ENCODE data around the gene SPINK2. TPM values are rescaled to one million over a fixed set of nuclear protein-coding genes. Genes with fewer than 3 reads are reported as not detected.

SPINK2 gene
- total and polyA plus RNA-seq, 2 donors (not counting 3 experiments of a cell fraction or from before 2014, with no cell fraction given): 0.71 TPM; not detected in 1

DNA sequence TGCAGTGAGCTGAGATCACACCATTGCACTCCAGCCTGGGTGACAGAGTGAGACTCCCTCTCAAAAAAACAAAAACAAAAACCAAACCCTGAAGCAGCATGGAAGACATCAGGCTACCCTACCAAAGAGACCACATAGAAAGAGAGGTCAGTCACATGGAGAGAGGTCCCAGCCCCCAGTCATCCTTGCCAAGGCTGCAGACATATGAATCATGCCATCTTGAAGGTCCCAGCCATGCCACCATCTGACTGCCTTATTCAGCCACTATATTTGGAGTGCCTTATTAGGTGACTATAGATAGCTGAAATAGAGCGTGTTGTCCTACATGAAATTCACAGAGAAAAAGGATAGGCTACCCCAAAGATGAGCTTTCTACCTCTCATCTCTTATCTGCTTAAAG is 48.2 kb downstream of the SPINK2 start:
- Histone ChIP-seq H3K36me3 (ENCODE audit: control insufficient read depth in 2 of 2, extremely low read depth in 1 of 2, insufficient read depth in 2 of 2, low read length in 2 of 2) (no peaks in the 10 kb centered on the region), H3K4me3 (replicated peaks in 1 of 3; ENCODE audit: insufficient read depth in 1 of 3, low read depth in 1 of 3, low read length in 3 of 3) (no peak overlapping the region), H2AFZ (ENCODE audit: low read depth, low read length) (no peak overlapping the region), H3K79me2 (ENCODE audit: control insufficient read depth, insufficient read depth, low read length) (no peaks in the 10 kb centered on the region), H3K9me1 (replicated peaks; ENCODE audit: control insufficient read depth, extremely low read depth, insufficient read depth, low read length) (no peaks in the 10 kb centered on the region), H3K9ac (replicated peaks; ENCODE audit: extremely low read depth, insufficient read depth, low read length) (no peak overlapping the region), H3K4me2 (ENCODE audit: insufficient read depth, low read length) (no peak overlapping the region), H3K27ac (ENCODE audit: insufficient read depth, low read depth, low read length) (no peak overlapping the region), H3K4me1 (ENCODE audit: control insufficient read depth, extremely low read depth, insufficient read depth, low read length) (no peaks in the 10 kb centered on the region), H3K9me3 (replicated peaks; ENCODE audit: control insufficient read depth, insufficient read depth, low read length) (no peaks in the 10 kb centered on the region), H3K27me3 (ENCODE audit: control insufficient read depth in 2 of 2, insufficient read depth in 2 of 2, low read length in 2 of 2) (peaks cover 0 to 2% of the 10 kb centered on the region in 2 experiments), H4K20me1 (replicated peaks; ENCODE audit: control insufficient read depth, extremely low read depth, insufficient read depth, low read length) (no peaks in the 10 kb centered on the region)
- intact Hi-C loops (cut with micrococcal nuclease): no loop called here
- FAIRE-seq: no peak
- TF ChIP-seq FOS (IDR thresholded peaks at IDR 0.05; ENCODE audit: borderline replicate concordance, insufficient read depth, low read length) (no peak), POLR2AphosphoS5 (IDR thresholded peaks at IDR 0.05; ENCODE audit: insufficient read depth, low read depth, low read length) (no peak), MYC (IDR thresholded peaks at IDR 0.05; ENCODE audit: low read depth, low read length) (no peak), JUN (IDR thresholded peaks at IDR 0.05; ENCODE audit: borderline replicate concordance, insufficient read depth, insufficient read length, low read depth) (no peak), EZH2 (IDR thresholded peaks at IDR 0.05; ENCODE audit: borderline replicate concordance, low read depth, low read length, severe bottlenecking) (no peak), GATA2 (IDR thresholded peaks at IDR 0.05; ENCODE audit: insufficient read depth, insufficient read length, low read depth, low read length) (no peak), POLR2A (IDR thresholded peaks at IDR 0.05; ENCODE audit: low read depth, low read length) (no peak)
- TF ChIP-seq, protein P1, sequence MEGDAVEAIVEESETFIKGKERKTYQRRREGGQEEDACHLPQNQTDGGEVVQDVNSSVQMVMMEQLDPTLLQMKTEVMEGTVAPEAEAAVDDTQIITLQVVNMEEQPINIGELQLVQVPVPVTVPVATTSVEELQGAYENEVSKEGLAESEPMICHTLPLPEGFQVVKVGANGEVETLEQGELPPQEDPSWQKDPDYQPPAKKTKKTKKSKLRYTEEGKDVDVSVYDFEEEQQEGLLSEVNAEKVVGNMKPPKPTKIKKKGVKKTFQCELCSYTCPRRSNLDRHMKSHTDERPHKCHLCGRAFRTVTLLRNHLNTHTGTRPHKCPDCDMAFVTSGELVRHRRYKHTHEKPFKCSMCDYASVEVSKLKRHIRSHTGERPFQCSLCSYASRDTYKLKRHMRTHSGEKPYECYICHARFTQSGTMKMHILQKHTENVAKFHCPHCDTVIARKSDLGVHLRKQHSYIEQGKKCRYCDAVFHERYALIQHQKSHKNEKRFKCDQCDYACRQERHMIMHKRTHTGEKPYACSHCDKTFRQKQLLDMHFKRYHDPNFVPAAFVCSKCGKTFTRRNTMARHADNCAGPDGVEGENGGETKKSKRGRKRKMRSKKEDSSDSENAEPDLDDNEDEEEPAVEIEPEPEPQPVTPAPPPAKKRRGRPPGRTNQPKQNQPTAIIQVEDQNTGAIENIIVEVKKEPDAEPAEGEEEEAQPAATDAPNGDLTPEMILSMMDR (IDR thresholded peaks at IDR 0.05; ENCODE audit: extremely low read depth in 1 of 2, insufficient read depth in 1 of 2, low read depth in 1 of 2, low read length in 2 of 2): no peak
- TF ChIP-seq, protein P2, sequence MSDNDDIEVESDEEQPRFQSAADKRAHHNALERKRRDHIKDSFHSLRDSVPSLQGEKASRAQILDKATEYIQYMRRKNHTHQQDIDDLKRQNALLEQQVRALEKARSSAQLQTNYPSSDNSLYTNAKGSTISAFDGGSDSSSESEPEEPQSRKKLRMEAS (IDR thresholded peaks at IDR 0.05; ENCODE audit: insufficient read depth, insufficient read length): no peak
- dilution Hi-C loops (cut with MboI; ENCODE audit: extremely low pct_ligation_motif_present, low sequenced_read_pairs): no loop called here
- no TSS peak for BruUV-seq (replicated peaks)
- no peak for DNase-seq (ENCODE audit: low read depth, low spot score)
- ChIA-PET POLR2A (no interaction called here), CTCF (no interaction called here)

Measured in endothelial cell of umbilical vein (primary cell).